Activated T-helper 9 cell treated with anti-CD3 and anti-CD28 coated beads, Interleukin-2, amount 50 U/mL, for 16 hours (primary cell): Measurements from ENCODE around the gene NOTCH2.
"Not testable (repeated sequence)": the region's sequence is repeated elsewhere in the genome, so short reads cannot be mapped to it uniquely, and the experiment has no call there.

Source experiments
- DNase-seq: peaks from one replicate; pipeline ENCODE4 v3.0.0-alpha.2; 2020; ENCODE audit warnings: low read depth

NOTCH2 gene

GRCh38 chr1:120069067-120069919, at the start of gene NOTCH2:
Gene NOTCH2, minus strand, starts transcription at chr1:120069662. Its CDS starts 256 bp downstream, at chr1:120069406.
- peak; percentile 52 for DNase-seq

- DNase-seq = not testable (repeated sequence)
Observed at GRCh38 chr1:120117371-120118177, 48.1 kb upstream of the NOTCH2 start.

- DNase-seq = not testable (repeated sequence)
Observed at GRCh38 chr1:120116094-120116493, 46.6 kb upstream of the NOTCH2 start.

GRCh38 chr1:120113134-120113533, 43.7 kb upstream of the NOTCH2 start:
- not testable (repeated sequence) for DNase-seq

GRCh38 chr1:120112212-120112611, 42.8 kb upstream of the NOTCH2 start:
- DNase-seq = not testable (repeated sequence)

GRCh38 chr1:120111771-120112170, 42.3 kb upstream of the NOTCH2 start:
- not testable (repeated sequence) for DNase-seq

GRCh38 chr1:120111008-120111407, 41.5 kb upstream of the NOTCH2 start:
- not testable (repeated sequence) for DNase-seq

GRCh38 chr1:120109656-120110055, 40.2 kb upstream of the NOTCH2 start:
- not testable (repeated sequence) for DNase-seq

- not testable (repeated sequence) for DNase-seq
Observed at GRCh38 chr1:120109180-120109579, 39.7 kb upstream of the NOTCH2 start.

- not testable (repeated sequence) for DNase-seq
Observed at GRCh38 chr1:120105288-120105687, 35.8 kb upstream of the NOTCH2 start.

- not testable (repeated sequence) for DNase-seq
Observed at GRCh38 chr1:120103768-120104167, 34.3 kb upstream of the NOTCH2 start.

- not testable (repeated sequence) for DNase-seq
Observed at GRCh38 chr1:120101593-120101992, 32.1 kb upstream of the NOTCH2 start.

GRCh38 chr1:120100590-120100989, 31.1 kb upstream of the NOTCH2 start:
- DNase-seq = not testable (repeated sequence)

- not testable (repeated sequence) for DNase-seq
Observed at GRCh38 chr1:120098986-120099759, 29.7 kb upstream of the NOTCH2 start.

GRCh38 chr1:120096981-120097545, 27.6 kb upstream of the NOTCH2 start:
- DNase-seq = not testable (repeated sequence)

GRCh38 chr1:120093548-120094181, 24.2 kb upstream of the NOTCH2 start:
- DNase-seq = not testable (repeated sequence)

GRCh38 chr1:120092232-120093218, 23.1 kb upstream of the NOTCH2 start:
- DNase-seq = not testable (repeated sequence)

GRCh38 chr1:120090830-120091229, 21.4 kb upstream of the NOTCH2 start:
- DNase-seq = not testable (repeated sequence)

GRCh38 chr1:120087959-120088358, 18.5 kb upstream of the NOTCH2 start:
- peak; percentile 15 for DNase-seq

GRCh38 chr1:120069920-120070214, 405 bp upstream of the NOTCH2 start:
- not testable (repeated sequence) for DNase-seq
